K562 (cell line): ENCODE results near the gene RTP3. TPM values are rescaled to one million over a fixed set of nuclear protein-coding genes. Genes with fewer than 3 reads are reported as not detected.

ENCODE experiments used
- AFF1 ChIP-seq, 2 experiments: fragments of 450-650 bp; IDR thresholded peaks; 2 replicates each; pipeline ENCODE4 v1.6.1; 2018; ENCODE audit warnings: mild to moderate bottlenecking in 2 of 2, low read depth in 1 of 2; ENCODE audit not compliant: partially characterized antibody in 2 of 2
- ARID1B ChIP-seq: fragments of 450-650 bp; IDR thresholded peaks from 2 replicates; pipeline ENCODE4 v1.6.1; 2016; ENCODE audit warnings: antibody characterized with exemption, mild to moderate bottlenecking, inconsistent platforms
- CC2D1A ChIP-seq: fragments of 450-650 bp; IDR thresholded peaks from 2 replicates; pipeline ENCODE4 v1.6.1; 2017; ENCODE audit warnings: mild to moderate bottlenecking
- CEBPG ChIP-seq, 3 experiments: fragments of 200-800 bp in 1 of 3; sonication (Bioruptor generic) in 1 of 3; sonication (generic) in 1 of 3; formaldehyde crosslinking in 1 of 3; IDR thresholded peaks in 2 of 3; conservative IDR thresholded peaks in 1 of 3; 2 replicates each; pipeline versions ENCODE4 v1.6.1 to v1.8.0; 2016 to 2022; ENCODE audit warnings: missing compliant biosample characterization in 2 of 3, missing genetic modification characterization in 2 of 3, mild to moderate bottlenecking in 1 of 3, missing genetic modification reagents in 1 of 3
- CREB1 ChIP-seq, 2 experiments: sonication (generic) in 1 of 2; formaldehyde crosslinking in 1 of 2; IDR thresholded peaks; 2 replicates each; pipeline versions ENCODE4 v1.6.1 to v1.8.0; 2012 to 2022; ENCODE audit warnings: inconsistent platforms in 1 of 2, mild to moderate bottlenecking in 1 of 2, missing genetic modification reagents in 1 of 2, moderate library complexity in 1 of 2
- CREM ChIP-seq: IDR thresholded peaks from 2 replicates; pipeline ENCODE4 v1.6.1; 2014; ENCODE audit warnings: antibody characterized with exemption, low read depth
- EHMT2 ChIP-seq: fragments of 450-650 bp; IDR thresholded peaks from 2 replicates; pipeline ENCODE4 v1.6.1; 2018; ENCODE audit warnings: antibody characterized with exemption
- ETV1 ChIP-seq: fragments of 450-650 bp; conservative IDR thresholded peaks from 2 replicates; pipeline ENCODE4 v1.6.1; 2016; ENCODE audit warnings: missing genetic modification characterization, control low read depth, low read depth, missing compliant biosample characterization
- HDAC1 ChIP-seq, 2 experiments: fragments of 450-650 bp; IDR thresholded peaks; 2 replicates each; pipeline ENCODE4 v1.6.1; 2016 to 2017; ENCODE audit warnings: inconsistent platforms in 1 of 2, mild to moderate bottlenecking in 1 of 2, moderate library complexity in 1 of 2
- MCM5 ChIP-seq: fragments of 450-650 bp; IDR thresholded peaks from 2 replicates; pipeline ENCODE4 v1.6.1; 2016; ENCODE audit warnings: low read depth
- NCOA6 ChIP-seq: fragments of 450-650 bp; IDR thresholded peaks from 2 replicates; pipeline ENCODE4 v1.6.1; 2017; ENCODE audit warnings: mild to moderate bottlenecking
- NR1H2 ChIP-seq: sonication (generic); formaldehyde crosslinking; IDR thresholded peaks from 2 replicates; pipeline ENCODE4 v1.4.0; 2020; ENCODE audit warnings: mild to moderate bottlenecking, missing genetic modification reagents
- NR4A1 ChIP-seq, 2 experiments: fragments of 250-450 bp in 1 of 2; fragments of 450-650 bp in 1 of 2; sonication (Bioruptor Pico) in 1 of 2; IDR thresholded peaks; 2 replicates each; pipeline versions ENCODE4 v1.4.0 to v1.6.1; 2016 to 2020; ENCODE audit warnings: mild to moderate bottlenecking in 2 of 2, missing compliant biosample characterization in 1 of 2, missing genetic modification characterization in 1 of 2, moderate library complexity in 1 of 2
- RCOR1 ChIP-seq, 2 experiments: IDR thresholded peaks; 2 replicates each; pipeline ENCODE4 v1.6.1; 2012; ENCODE audit warnings: low read depth in 2 of 2, low read length in 2 of 2, borderline replicate concordance in 1 of 2, improper control_type of control experiment in 1 of 2
- YY1 ChIP-seq, 3 experiments: IDR thresholded peaks; 2 replicates each; pipeline ENCODE4 v1.6.1; 2011; ENCODE audit warnings: low read length in 2 of 3, mild to moderate bottlenecking in 2 of 3, moderate library complexity in 2 of 3, borderline replicate concordance in 1 of 3, control low read depth in 1 of 3, low read depth in 1 of 3; ENCODE audit not compliant: insufficient read depth in 3 of 3, insufficient replicate concordance in 2 of 3, control insufficient read depth in 1 of 3, insufficient read length in 1 of 3; ENCODE audit errors: extremely low read depth in 1 of 3
- ZBTB1 ChIP-seq: sonication (generic); formaldehyde crosslinking; IDR thresholded peaks from 2 replicates; pipeline ENCODE4 v1.8.1; 2023; ENCODE audit warnings: missing genetic modification reagents, low read depth, mild to moderate bottlenecking, borderline replicate concordance
- ZFP1 ChIP-seq: fragments of 450-650 bp; formaldehyde crosslinking; IDR thresholded peaks from 2 replicates; pipeline ENCODE4 v1.4.0; 2020; ENCODE audit warnings: mild to moderate bottlenecking, mixed read lengths
- ZNF707 ChIP-seq: fragments of 250-450 bp; sonication (Bioruptor Pico); conservative IDR thresholded peaks from 2 replicates; pipeline ENCODE4 v1.8.0; 2022; ENCODE audit warnings: inconsistent platforms, mild to moderate bottlenecking, moderate library complexity
- polyA plus RNA-seq, 8 experiments: library from polyadenylated mRNA; depleted of rRNA in 4 of 8; stranded (reverse) in 5 of 8; unstranded in 3 of 8; fragments of >200 nt; fragmentation: Nextera tagmentation in 2 of 8; fragmentation: Illumina TruSeq in 1 of 8; extraction: Ambion mirVana in 2 of 8; extraction: Trizol in 1 of 8; gene quantifications; 2 replicates each; pipeline versions ENCODE4 v1.2.1 to v1.2.3, GENCODE V29; 2011 to 2014; ENCODE audit warnings: inconsistent platforms in 1 of 8, missing spikeins in 1 of 8
- total RNA-seq, 7 experiments: library from RNA; depleted of rRNA in 6 of 7; stranded (reverse); fragments of >200 nt in 6 of 7; fragmentation: Illumina TruSeq in 2 of 7; extraction: Trizol in 2 of 7; gene quantifications; 2 replicates each; pipeline versions ENCODE4 v1.2.1 to v1.2.3, GENCODE V29; 2011 to 2021; ENCODE audit warnings: low replicate concordance in 1 of 7
- TF ChIP-seq, protein P1 (sequence below): sonication (generic); formaldehyde crosslinking; IDR thresholded peaks from 2 replicates; pipeline ENCODE4 v1.8.1; 2023; ENCODE audit warnings: missing genetic modification reagents, mild to moderate bottlenecking, borderline replicate concordance

The RTP3 gene
- total and polyA plus RNA-seq, 9 of the 15 experiments (the other 6 are each of a cell fraction or from before 2014, with no cell fraction given) = not detected

DNA sequence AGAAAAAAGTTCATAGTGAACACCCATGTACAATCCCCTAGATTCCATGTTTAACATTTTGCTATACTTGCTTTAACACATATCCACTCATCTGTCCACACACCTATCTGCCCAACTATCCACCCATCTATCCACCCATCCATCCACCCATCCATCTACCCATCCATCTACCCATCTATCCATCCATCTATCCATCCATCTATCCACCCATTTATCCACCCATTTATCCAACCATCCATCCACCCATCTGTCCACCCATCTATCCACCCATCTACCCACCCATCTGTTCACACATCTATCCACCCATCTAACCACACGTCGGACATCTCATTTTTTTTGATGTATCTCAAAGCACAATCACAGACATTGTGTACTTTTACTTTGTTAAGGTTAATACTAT, 25.8 kb downstream of the RTP3 start (continued):
- TF ChIP-seq AFF1 (IDR thresholded peaks at IDR 0.05; ENCODE audit: low read depth in 1 of 2, partially characterized antibody in 2 of 2) (peak in 1 of 2 experiments; percentile 3), YY1 (IDR thresholded peaks at IDR 0.05; ENCODE audit: borderline replicate concordance in 1 of 3, control insufficient read depth in 1 of 3, extremely low read depth in 1 of 3, insufficient read depth in 3 of 3, insufficient read length in 1 of 3, insufficient replicate concordance in 2 of 3, low read depth in 1 of 3, low read length in 2 of 3) (no peak), NR4A1 (CRISPR knock-in tag; IDR thresholded peaks at IDR 0.05) (no peak), NR4A1 (tag; IDR thresholded peaks at IDR 0.05) (no peak), CREM (no peak), ETV1 (tag) (no peak), ZBTB1 (CRISPR knock-in tag) (no peak), RCOR1 (IDR thresholded peaks at IDR 0.05; ENCODE audit: borderline replicate concordance in 1 of 2, low read depth in 2 of 2, low read length in 2 of 2) (no peak), NR1H2 (no peak), ZNF707 (CRISPR knock-in tag) (no peak), HDAC1 (IDR thresholded peaks at IDR 0.05) (peak in 1 of 2 experiments; percentile 68; a peak in 2 of 4 replicates), MCM5 (no peak), CREB1 (IDR thresholded peaks at IDR 0.05) (no peak), CREB1 (CRISPR knock-in tag; IDR thresholded peaks at IDR 0.05) (no peak), ZFP1 (CRISPR knock-in tag) (no peak), NCOA6 (no peak), CEBPG (CRISPR knock-in tag; IDR thresholded peaks at IDR 0.05) (no peak), CEBPG (tag; conservative IDR thresholded peaks at IDR 0.05 in 1 of 2, IDR thresholded peaks at IDR 0.05 in 1 of 2) (no peak), CC2D1A (no peak), ARID1B (peak; percentile 31; the same call in 1 of the 2 replicates), EHMT2 (peak; percentile 54)
- TF ChIP-seq, protein P1, sequence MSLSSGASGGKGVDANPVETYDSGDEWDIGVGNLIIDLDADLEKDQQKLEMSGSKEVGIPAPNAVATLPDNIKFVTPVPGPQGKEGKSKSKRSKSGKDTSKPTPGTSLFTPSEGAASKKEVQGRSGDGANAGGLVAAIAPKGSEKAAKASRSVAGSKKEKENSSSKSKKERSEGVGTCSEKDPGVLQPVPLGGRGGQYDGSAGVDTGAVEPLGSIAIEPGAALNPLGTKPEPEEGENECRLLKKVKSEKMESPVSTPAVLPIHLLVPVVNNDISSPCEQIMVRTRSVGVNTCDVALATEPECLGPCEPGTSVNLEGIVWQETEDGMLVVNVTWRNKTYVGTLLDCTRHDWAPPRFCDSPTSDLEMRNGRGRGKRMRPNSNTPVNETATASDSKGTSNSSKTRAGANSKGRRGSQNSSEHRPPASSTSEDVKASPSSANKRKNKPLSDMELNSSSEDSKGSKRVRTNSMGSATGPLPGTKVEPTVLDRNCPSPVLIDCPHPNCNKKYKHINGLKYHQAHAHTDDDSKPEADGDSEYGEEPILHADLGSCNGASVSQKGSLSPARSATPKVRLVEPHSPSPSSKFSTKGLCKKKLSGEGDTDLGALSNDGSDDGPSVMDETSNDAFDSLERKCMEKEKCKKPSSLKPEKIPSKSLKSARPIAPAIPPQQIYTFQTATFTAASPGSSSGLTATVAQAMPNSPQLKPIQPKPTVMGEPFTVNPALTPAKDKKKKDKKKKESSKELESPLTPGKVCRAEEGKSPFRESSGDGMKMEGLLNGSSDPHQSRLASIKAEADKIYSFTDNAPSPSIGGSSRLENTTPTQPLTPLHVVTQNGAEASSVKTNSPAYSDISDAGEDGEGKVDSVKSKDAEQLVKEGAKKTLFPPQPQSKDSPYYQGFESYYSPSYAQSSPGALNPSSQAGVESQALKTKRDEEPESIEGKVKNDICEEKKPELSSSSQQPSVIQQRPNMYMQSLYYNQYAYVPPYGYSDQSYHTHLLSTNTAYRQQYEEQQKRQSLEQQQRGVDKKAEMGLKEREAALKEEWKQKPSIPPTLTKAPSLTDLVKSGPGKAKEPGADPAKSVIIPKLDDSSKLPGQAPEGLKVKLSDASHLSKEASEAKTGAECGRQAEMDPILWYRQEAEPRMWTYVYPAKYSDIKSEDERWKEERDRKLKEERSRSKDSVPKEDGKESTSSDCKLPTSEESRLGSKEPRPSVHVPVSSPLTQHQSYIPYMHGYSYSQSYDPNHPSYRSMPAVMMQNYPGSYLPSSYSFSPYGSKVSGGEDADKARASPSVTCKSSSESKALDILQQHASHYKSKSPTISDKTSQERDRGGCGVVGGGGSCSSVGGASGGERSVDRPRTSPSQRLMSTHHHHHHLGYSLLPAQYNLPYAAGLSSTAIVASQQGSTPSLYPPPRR = no peak
